Mucosa of descending colon (tissue), 3 donors: ENCODE results near the gene SEL1L3. TPM values are rescaled to one million over a fixed set of nuclear protein-coding genes. Genes with fewer than 3 reads are reported as not detected.

ENCODE experiments used
- ATAC-seq: fragments of 200-7000 bp; cut with Tn5 transposase; one replicate; pipeline ENCODE4 v1.9.1; 2020; ENCODE audit warnings: mild to moderate bottlenecking, moderate library complexity
- DNase-seq, 3 donors: peaks; one replicate each; pipeline ENCODE4 v3.0.0-alpha.2; 2020
- H3K36me3 ChIP-seq: fragments of 200-600 bp; one replicate; pipeline ENCODE4 v1.8.0; 2021; ENCODE audit warnings: low read depth, mild to moderate bottlenecking
- H3K4me1 ChIP-seq: fragments of 200-600 bp; one replicate; pipeline ENCODE4 v1.8.0; 2021; ENCODE audit warnings: low read depth, mild to moderate bottlenecking
- H3K4me3 ChIP-seq: fragments of 200-600 bp; one replicate; pipeline ENCODE4 v1.8.0; 2021; ENCODE audit warnings: mild to moderate bottlenecking
- H3K9me3 ChIP-seq: fragments of 200-600 bp; one replicate; pipeline ENCODE4 v1.8.0; 2021; ENCODE audit warnings: mild to moderate bottlenecking
- intact Hi-C, 2 donors: fragments of 100-400 bp; cut with DNase I in 1 of 2; cut with micrococcal nuclease in 1 of 2; formaldehyde crosslinking; loops; one replicate each; pipeline versions ENCODE4 v1.11.0 to v1.11.1; 2022; cut with DNase I, micrococcal nuclease
- total RNA-seq, 3 donors: library from RNA; stranded (reverse); fragmentation: NEBNext Ultra II Directional in 2 of 3; extraction: Animal tissue kit (Norgen Biotek cat#: 25700) in 2 of 3; gene quantifications; one replicate each; pipeline versions ENCODE4 v1.2.1 to v1.2.4, GENCODE V29; 2021 to 2023
- TF ChIP-seq, protein P1 (sequence below): fragments of 200-600 bp; IDR thresholded peaks from one replicate; pipeline ENCODE4 v1.8.0; 2022; ENCODE audit warnings: antibody characterized with exemption, mild to moderate bottlenecking
- donor health status: DM: no; HTN: no; CAD: no; lungs with moderate emphysema.
- donor health status: DM: no; HTN: no; CAD: no.
- donor health status: DM: no; HTN: yes; CAD: no.

SEL1L3 gene
- total RNA-seq, 3 donors from 2014 or later = 51.7 to 104 (median 98.3) TPM

DNA sequence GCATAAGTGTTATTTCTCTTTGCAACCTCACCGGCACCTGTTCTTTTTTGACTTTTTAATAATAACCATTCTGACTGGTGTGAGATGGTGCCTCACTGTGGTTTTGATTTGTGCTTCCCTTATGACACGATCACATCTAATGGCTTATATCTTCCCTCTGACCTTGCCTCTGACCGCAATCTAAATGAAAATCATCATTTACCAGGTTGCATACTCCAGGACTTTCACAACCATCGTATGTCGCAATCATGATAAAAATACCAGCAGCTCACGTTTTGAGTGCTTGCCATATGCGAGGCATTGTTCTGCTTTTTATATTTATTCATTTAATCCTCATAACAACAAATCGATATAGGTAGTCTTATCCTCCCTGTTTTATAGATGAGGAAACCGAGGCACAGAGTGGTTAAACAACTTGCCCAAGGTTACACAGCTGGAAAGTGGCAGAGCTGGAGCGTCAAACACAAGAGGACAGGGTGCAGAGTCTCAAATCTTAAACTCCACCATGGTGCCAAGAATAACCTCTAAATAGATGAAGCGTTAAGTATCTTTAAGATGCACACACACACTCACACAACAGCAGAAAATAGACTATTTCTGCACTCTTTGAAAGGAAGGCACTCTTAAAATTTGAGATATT is 102.2 kb downstream of the SEL1L3 start:
- Histone ChIP-seq H3K36me3 (no peaks in the 10 kb centered on the region), H3K4me3 (no peak overlapping the region), H3K4me1 (no peaks in the 10 kb centered on the region), H3K9me3 (no peaks in the 10 kb centered on the region)
- DNase-seq (no peak), ATAC-seq (no peak)
- intact Hi-C loops = no loop called here
- TF ChIP-seq, protein P1, sequence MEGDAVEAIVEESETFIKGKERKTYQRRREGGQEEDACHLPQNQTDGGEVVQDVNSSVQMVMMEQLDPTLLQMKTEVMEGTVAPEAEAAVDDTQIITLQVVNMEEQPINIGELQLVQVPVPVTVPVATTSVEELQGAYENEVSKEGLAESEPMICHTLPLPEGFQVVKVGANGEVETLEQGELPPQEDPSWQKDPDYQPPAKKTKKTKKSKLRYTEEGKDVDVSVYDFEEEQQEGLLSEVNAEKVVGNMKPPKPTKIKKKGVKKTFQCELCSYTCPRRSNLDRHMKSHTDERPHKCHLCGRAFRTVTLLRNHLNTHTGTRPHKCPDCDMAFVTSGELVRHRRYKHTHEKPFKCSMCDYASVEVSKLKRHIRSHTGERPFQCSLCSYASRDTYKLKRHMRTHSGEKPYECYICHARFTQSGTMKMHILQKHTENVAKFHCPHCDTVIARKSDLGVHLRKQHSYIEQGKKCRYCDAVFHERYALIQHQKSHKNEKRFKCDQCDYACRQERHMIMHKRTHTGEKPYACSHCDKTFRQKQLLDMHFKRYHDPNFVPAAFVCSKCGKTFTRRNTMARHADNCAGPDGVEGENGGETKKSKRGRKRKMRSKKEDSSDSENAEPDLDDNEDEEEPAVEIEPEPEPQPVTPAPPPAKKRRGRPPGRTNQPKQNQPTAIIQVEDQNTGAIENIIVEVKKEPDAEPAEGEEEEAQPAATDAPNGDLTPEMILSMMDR = no peak

DNA sequence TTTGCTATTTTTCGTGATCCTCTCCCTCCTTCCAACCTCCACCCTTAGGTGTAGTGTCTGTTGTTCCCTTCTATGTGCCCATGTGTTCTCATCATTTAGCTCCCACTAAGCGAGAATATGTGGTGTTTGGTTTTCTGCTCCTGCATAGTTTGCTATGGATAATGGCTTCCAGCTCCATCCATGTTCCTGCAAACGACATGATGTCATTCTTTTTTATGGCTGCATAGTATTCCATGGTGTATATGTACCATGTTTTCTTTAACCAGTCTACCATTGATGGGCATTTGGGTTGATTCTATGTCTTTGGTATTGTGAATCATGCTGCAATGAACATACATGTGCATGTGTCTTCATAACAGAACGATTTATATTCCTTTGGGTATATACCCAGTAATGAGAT is 102.7 kb downstream of the SEL1L3 start:
- intact Hi-C loops = no loop called here
- H3K4me1 ChIP-seq = no peaks in the 10 kb centered on the region
- H3K9me3 ChIP-seq = no peaks in the 10 kb centered on the region
- no peaks in the 10 kb centered on the region for H3K36me3 ChIP-seq
- H3K4me3 ChIP-seq = no peak overlapping the region
- DNase-seq (no peak), ATAC-seq (no peak)
- TF ChIP-seq, protein P1 = no peak

DNA sequence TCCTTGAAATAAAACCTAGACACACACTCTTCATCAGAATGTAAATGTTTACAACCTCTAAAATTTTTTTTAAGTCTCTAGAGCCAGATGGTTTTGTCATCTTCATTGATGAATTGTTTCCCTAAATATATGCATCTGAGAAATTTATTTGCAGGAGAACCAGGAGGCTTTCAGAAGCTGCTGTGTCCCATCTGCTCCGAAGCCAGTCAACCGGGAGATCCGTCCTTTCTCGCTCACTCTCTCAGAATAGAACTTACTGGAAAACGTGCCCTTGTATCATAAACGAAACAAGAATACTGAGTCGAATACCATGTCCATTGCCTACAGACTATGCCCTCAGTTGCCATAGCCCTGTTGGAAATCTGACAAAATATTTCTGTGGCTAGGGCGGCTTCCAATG is 103.7 kb downstream of the SEL1L3 start:
- H3K4me3 ChIP-seq = no peak overlapping the region
- H3K4me1 ChIP-seq = no peaks in the 10 kb centered on the region
- ATAC-seq (no peak), DNase-seq (no peak)
- intact Hi-C loops = no loop called here
- TF ChIP-seq, protein P1 = no peak
- no peaks in the 10 kb centered on the region for H3K36me3 ChIP-seq
- no peaks in the 10 kb centered on the region for H3K9me3 ChIP-seq

DNA sequence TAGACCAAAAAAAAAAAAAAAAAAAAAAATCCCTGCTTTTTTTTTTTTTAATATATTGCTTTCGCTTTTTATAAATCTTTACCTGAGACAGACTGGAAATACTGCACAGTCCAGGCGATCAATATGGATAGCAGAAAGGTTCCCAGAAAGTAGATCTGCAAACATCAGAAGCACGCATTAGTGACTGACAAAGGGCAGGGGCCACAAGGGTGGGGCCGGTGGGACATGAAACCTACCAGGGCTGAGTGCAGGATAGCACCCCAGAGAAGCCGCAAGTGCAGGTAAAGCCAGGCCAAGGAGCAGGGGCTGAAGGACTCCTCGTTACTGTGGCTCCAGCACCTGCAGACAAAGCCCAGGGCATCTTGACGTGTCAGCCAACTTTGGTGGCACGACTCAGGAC is 105.3 kb downstream of the SEL1L3 start:
- no peak for ATAC-seq
- DNase-seq = no peak
- Histone ChIP-seq H3K4me1 (no peaks in the 10 kb centered on the region), H3K36me3 (no peaks in the 10 kb centered on the region), H3K9me3 (no peaks in the 10 kb centered on the region), H3K4me3 (no peak overlapping the region)
- intact Hi-C loops = no loop called here
- TF ChIP-seq, protein P1 = no peak

DNA sequence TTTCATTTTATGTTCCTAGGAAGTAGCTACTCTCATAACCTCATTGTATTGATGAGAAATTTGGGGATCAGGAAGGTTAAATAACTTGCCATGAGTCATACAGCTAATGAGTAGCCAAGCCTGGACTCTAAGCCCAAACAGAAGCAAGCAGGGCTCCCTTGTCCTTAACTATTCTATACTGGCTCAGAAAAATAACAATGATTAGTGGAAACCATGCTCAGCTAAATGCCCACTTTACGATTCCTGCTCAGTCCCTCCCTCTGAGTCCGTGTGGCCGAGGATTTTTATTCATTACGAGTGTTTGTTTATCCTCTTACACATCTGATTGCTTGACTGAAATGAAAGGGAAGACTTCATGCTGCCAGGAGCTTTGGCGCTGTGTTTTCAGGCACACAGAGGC is 106.3 kb downstream of the SEL1L3 start:
- H3K4me1 ChIP-seq = no peaks in the 10 kb centered on the region
- H3K9me3 ChIP-seq = no peaks in the 10 kb centered on the region
- H3K36me3 ChIP-seq = no peaks in the 10 kb centered on the region
- intact Hi-C loops = no loop called here
- ATAC-seq (no peak), DNase-seq (no peak)
- H3K4me3 ChIP-seq = no peak overlapping the region
- TF ChIP-seq, protein P1 = no peak

DNA sequence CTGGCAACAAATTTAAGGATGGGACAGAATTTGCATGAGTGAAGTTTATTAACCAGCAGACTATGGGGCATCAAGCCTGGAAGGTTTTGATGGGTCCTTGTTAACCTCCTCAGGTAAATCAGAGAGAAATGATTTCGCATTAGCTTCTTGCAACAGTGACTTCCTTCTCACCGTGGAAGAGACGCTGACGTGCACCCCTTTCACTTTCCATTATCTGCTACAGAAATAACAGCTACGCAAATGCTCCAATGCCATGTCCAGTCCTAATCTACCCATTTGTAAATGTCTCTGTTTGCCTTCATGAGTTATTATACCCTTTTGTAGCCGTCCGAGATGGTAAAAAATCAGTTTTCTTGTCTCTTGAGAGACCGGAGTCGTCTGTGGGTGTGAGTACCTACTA is 106.9 kb downstream of the SEL1L3 start:
- intact Hi-C loops = no loop called here
- Histone ChIP-seq H3K4me3 (no peak overlapping the region), H3K9me3 (no peaks in the 10 kb centered on the region), H3K36me3 (no peaks in the 10 kb centered on the region), H3K4me1 (no peaks in the 10 kb centered on the region)
- ATAC-seq (no peak), DNase-seq (no peak)
- TF ChIP-seq, protein P1 = no peak
